K562 (cell line): ENCODE measurements around the gene RCE1. TPM values are rescaled to one million over a fixed set of nuclear protein-coding genes. Genes with fewer than 3 reads are reported as not detected.

ENCODE experiments used
- ATAC-seq: fragments of 200-7000 bp; cut with Tn5 transposase; 3 replicates; pipeline ENCODE4 v1.9.1; 2020; ENCODE audit warnings: moderate library complexity
- BruUV-seq: library from RNA; stranded (reverse); fragments of 400-500 nt; replicated peaks from 2 replicates; lab custom pipeline; 2021; lab: Mats Ljungman, UMichigan
- CTCF ChIA-PET: fragments of 300-600 bp; formaldehyde crosslinking; extraction: SDS; loops from one replicate; lab custom pipeline; 2021; ENCODE audit warnings: low intra/inter-chr PET ratio; lab: Yijun Ruan, JAX
- POLR2A ChIA-PET: fragments of 300-600, 350-650 bp; sonication (Branson Sonifier 250); formaldehyde crosslinking; extraction: SDS; loops from one replicate; lab custom pipeline; 2021; ENCODE audit warnings: antibody characterized with exemption, inconsistent platforms; lab: Yijun Ruan, JAX
- DNase-seq, 4 experiments: peaks; one replicate each; pipeline versions ENCODE4 v3.0.0 to v3.0.0-alpha.2; 2011 to 2018; ENCODE audit warnings: low spot score in 3 of 4, mixed read lengths in 3 of 4; ENCODE audit errors: extremely low read depth in 1 of 4
- FAIRE-seq: peaks from 2 replicates; lab custom pipeline; 2011; peaks lifted over from hg19 to GRCh38; lab: Jason Lieb, UNC
- H2AFZ ChIP-seq: 2 replicates; pipeline ENCODE4 v1.6.0; 2011; ENCODE audit warnings: low read depth, low read length, control low read depth, inconsistent platforms
- H3K27ac ChIP-seq: fragments of 200-600 bp; 3 replicates; pipeline ENCODE4 v1.8.0; 2011; ENCODE audit warnings: low read depth, mild to moderate bottlenecking, control low read depth, inconsistent platforms, low read length, moderate library complexity, mixed read lengths; ENCODE audit errors: extremely low read depth
- H3K27me3 ChIP-seq, 2 experiments: fragments of 300-600 bp in 1 of 2; 2 replicates in 1 of 2; 3 replicates in 1 of 2; pipeline versions ENCODE4 v1.6.0 to v1.8.0; 2011; ENCODE audit warnings: inconsistent platforms in 2 of 2, low read length in 2 of 2, mild to moderate bottlenecking in 1 of 2, mixed read lengths in 1 of 2, moderate library complexity in 1 of 2; ENCODE audit not compliant: control insufficient read depth in 2 of 2, insufficient read depth in 2 of 2
- H3K36me3 ChIP-seq: fragments of 300-600 bp; 3 replicates; pipeline ENCODE4 v1.8.0; 2011; ENCODE audit warnings: mild to moderate bottlenecking, low read length, inconsistent platforms; ENCODE audit not compliant: control insufficient read depth, insufficient read depth
- H3K4me1 ChIP-seq, 2 experiments: fragments of 200-600 bp in 1 of 2; replicated peaks in 1 of 2; 2 replicates in 1 of 2; 3 replicates in 1 of 2; pipeline versions ENCODE4 v1.5.1 to v1.8.0; 2011; ENCODE audit warnings: inconsistent platforms in 2 of 2, low read length in 2 of 2, mild to moderate bottlenecking in 1 of 2, mixed read lengths in 1 of 2, moderate library complexity in 1 of 2; ENCODE audit not compliant: control insufficient read depth in 2 of 2, insufficient read depth in 2 of 2
- H3K4me2 ChIP-seq: 2 replicates; pipeline ENCODE4 v1.6.1; 2011; ENCODE audit warnings: low read length, control low read depth, inconsistent platforms, mixed read lengths; ENCODE audit not compliant: insufficient read depth
- H3K4me3 ChIP-seq: fragments of 200-600 bp; sonication (generic), shearing (Covaris generic); 2 replicates; pipeline ENCODE4 v1.5.1; 2016; ENCODE audit warnings: control low read depth, inconsistent platforms
- H3K79me2 ChIP-seq: fragments of 200-600 bp; 3 replicates; pipeline ENCODE4 v1.8.0; 2011; ENCODE audit warnings: low read length, inconsistent platforms; ENCODE audit not compliant: control insufficient read depth, insufficient read depth
- H3K9ac ChIP-seq, 2 experiments: 2 replicates each; pipeline versions ENCODE4 v1.6.0 to v1.6.1; 2011; ENCODE audit warnings: low read depth in 2 of 2, low read length in 2 of 2, control low read depth in 1 of 2, inconsistent platforms in 1 of 2, mild to moderate bottlenecking in 1 of 2, mixed read lengths in 1 of 2; ENCODE audit not compliant: insufficient read depth in 1 of 2
- H3K9me1 ChIP-seq: one replicate; pipeline ENCODE4 v1.6.0; 2011; ENCODE audit warnings: inconsistent platforms, mild to moderate bottlenecking, low read length, moderate library complexity; ENCODE audit not compliant: control insufficient read depth, insufficient read depth
- H3K9me3 ChIP-seq: replicated peaks from 2 replicates; pipeline ENCODE4 v1.5.1; 2011; ENCODE audit warnings: low read depth, low read length, inconsistent platforms; ENCODE audit not compliant: control insufficient read depth, insufficient read depth
- H4K20me1 ChIP-seq: replicated peaks from 2 replicates; pipeline ENCODE4 v1.6.1; 2011; ENCODE audit warnings: low read length, inconsistent platforms, mixed read lengths; ENCODE audit not compliant: control insufficient read depth, insufficient read depth
- ARID1B ChIP-seq: fragments of 450-650 bp; IDR thresholded peaks from 2 replicates; pipeline ENCODE4 v1.6.1; 2016; ENCODE audit warnings: antibody characterized with exemption, mild to moderate bottlenecking, inconsistent platforms
- CBFA2T3 ChIP-seq: fragments of 450-650 bp; IDR thresholded peaks from 2 replicates; pipeline ENCODE4 v1.6.1; 2017
- DDX20 ChIP-seq: fragments of 450-650 bp; IDR thresholded peaks from 2 replicates; pipeline ENCODE4 v1.6.1; 2016; ENCODE audit warnings: missing genetic modification characterization, low read depth, mild to moderate bottlenecking, missing compliant biosample characterization, moderate library complexity
- FOXK1 ChIP-seq: sonication (generic); formaldehyde crosslinking; IDR thresholded peaks from 2 replicates; pipeline ENCODE4 v1.8.0; 2022; ENCODE audit warnings: missing genetic modification reagents, mild to moderate bottlenecking, borderline replicate concordance
- GABPA ChIP-seq: fragments of 200-800 bp; sonication (Bioruptor generic); conservative IDR thresholded peaks from 2 replicates; pipeline ENCODE4 v1.6.1; 2016; ENCODE audit warnings: low read depth, missing genetic modification characterization, missing compliant biosample characterization
- GTF3C2 ChIP-seq: IDR thresholded peaks from 3 replicates; pipeline ENCODE4 v1.6.1; 2011; ENCODE audit warnings: borderline replicate concordance, mild to moderate bottlenecking, moderate library complexity; ENCODE audit not compliant: insufficient read length; ENCODE audit errors: extremely low read depth
- RFX7 ChIP-seq: fragments of 250-450 bp; sonication (Bioruptor Pico); IDR thresholded peaks from 2 replicates; pipeline ENCODE4 v1.5.1; 2021; ENCODE audit warnings: mild to moderate bottlenecking
- SRF ChIP-seq, 2 experiments: fragments of 250-450, 450-650 bp in 1 of 2; sonication (Bioruptor Pico) in 1 of 2; sonication (generic) in 1 of 2; formaldehyde crosslinking; IDR thresholded peaks; 2 replicates each; pipeline versions ENCODE4 v1.5.0 to v1.5.1; 2020 to 2022; ENCODE audit warnings: mild to moderate bottlenecking in 1 of 2, missing genetic modification reagents in 1 of 2
- TAL1 ChIP-seq: fragments of 450-650 bp; IDR thresholded peaks from 2 replicates; pipeline ENCODE4 v1.6.1; 2016; ENCODE audit warnings: mild to moderate bottlenecking
- ZFX ChIP-seq: sonication (generic); formaldehyde crosslinking; IDR thresholded peaks from 2 replicates; pipeline ENCODE4 v1.8.0; 2022; ENCODE audit warnings: mild to moderate bottlenecking, missing genetic modification reagents, moderate library complexity
- ZNF143 ChIP-seq: sonication (generic); formaldehyde crosslinking; IDR thresholded peaks from 2 replicates; pipeline ENCODE4 v1.9.0; 2022; ENCODE audit warnings: mild to moderate bottlenecking, missing genetic modification reagents
- ZNF280B ChIP-seq: fragments of 250-450 bp; sonication (Bioruptor Pico); IDR thresholded peaks from 2 replicates; pipeline ENCODE4 v1.5.1; 2021; ENCODE audit warnings: mild to moderate bottlenecking
- ZNF79 ChIP-seq: fragments of 250-450 bp; sonication (Bioruptor Pico); IDR thresholded peaks from 2 replicates; pipeline ENCODE4 v1.4.0; 2020; ENCODE audit warnings: low read depth, mild to moderate bottlenecking, moderate library complexity
- WGBS: fragments of 100-300 bp; shearing (Covaris generic); methylation state at CpG from one replicate; pipeline ENCODE4 v1.1.6; 2016; ENCODE audit warnings: low coverage, mixed read lengths; ENCODE audit not compliant: insufficient coverage; ENCODE audit errors: missing lambda C conversion rate; 5-methylcytosine and 5-hydroxymethylcytosine counted together
- in situ Hi-C: fragments of 300-500 bp; cut with MboI; formaldehyde crosslinking; loops from 4 replicates; pipeline ENCODE4 v1.15.0; 2018; ENCODE audit warnings: inconsistent platforms, mixed read lengths
- intact Hi-C: fragments of 100-400 bp; cut with micrococcal nuclease; formaldehyde crosslinking; loops from 2 replicates; pipeline ENCODE4 v1.14.2; 2022
- polyA plus RNA-seq, 8 experiments: library from polyadenylated mRNA; depleted of rRNA in 4 of 8; stranded (reverse) in 5 of 8; unstranded in 3 of 8; fragments of >200 nt; fragmentation: Nextera tagmentation in 2 of 8; fragmentation: Illumina TruSeq in 1 of 8; extraction: Ambion mirVana in 2 of 8; extraction: Trizol in 1 of 8; gene quantifications; 2 replicates each; pipeline versions ENCODE4 v1.2.1 to v1.2.3, GENCODE V29; 2011 to 2014; ENCODE audit warnings: inconsistent platforms in 1 of 8, missing spikeins in 1 of 8
- total RNA-seq, 7 experiments: library from RNA; depleted of rRNA in 6 of 7; stranded (reverse); fragments of >200 nt in 6 of 7; fragmentation: Illumina TruSeq in 2 of 7; extraction: Trizol in 2 of 7; gene quantifications; 2 replicates each; pipeline versions ENCODE4 v1.2.1 to v1.2.3, GENCODE V29; 2011 to 2021; ENCODE audit warnings: low replicate concordance in 1 of 7

Gene RCE1
- total and polyA plus RNA-seq, 9 of the 15 experiments (the other 6 are each of a cell fraction or from before 2014, with no cell fraction given) = 0.75 to 41.5 (median 15.1) TPM

- ChIA-PET POLR2A (interaction anchor here (0.7 to 5.5 kb wide), 6 partner anchors 9 to 543 kb away, joined by 3 to 58 read pairs (median 5); partner anchors contain the start of gene RCE1), CTCF (no interaction called here)
- WGBS = 7% methylated on average over 24 of the region's 51 CpGs
- H4K20me1 ChIP-seq = no peaks in the 10 kb centered on the region
- no peaks in the 10 kb centered on the region for H3K27me3 ChIP-seq
- FAIRE-seq (peak; percentile 83), DNase-seq (peak; percentile 97 to 98 (median 98)), ATAC-seq (peak; percentile 95)
- no peaks in the 10 kb centered on the region for H3K9me1 ChIP-seq
- BruUV-seq = TSS peak; percentile 95
- intact Hi-C loops (no loop called here), in situ Hi-C loops (no loop called here)
- H3K36me3 ChIP-seq = peaks cover 34% of the 10 kb centered on the region; the same call in 2 of the 3 replicates
- H3K4me1 ChIP-seq = peaks cover 11 to 95% of the 10 kb centered on the region in 2 experiments; a peak in 4 of 5 replicates
- peak overlapping the region; percentile 68 for H3K4me3 ChIP-seq
- peak overlapping the region; percentile 98 for H3K27ac ChIP-seq
- H3K4me2 ChIP-seq = peak overlapping the region; percentile 96
- peak overlapping the region; percentile 96 to 99 for H3K9ac ChIP-seq
- H2AFZ ChIP-seq = peak overlapping the region; percentile 92
- peaks cover 25% of the 10 kb centered on the region for H3K79me2 ChIP-seq
- H3K9me3 ChIP-seq = no peaks in the 10 kb centered on the region
- no peak for TF ChIP-seq ARID1B
- no peak for TF ChIP-seq ZNF79 (CRISPR knock-in tag)
- TF ChIP-seq RFX7 (CRISPR knock-in tag) = no peak
- peak in 1 of 2 experiments; percentile 10; a peak in 1 of 4 replicates for TF ChIP-seq SRF (CRISPR knock-in tag; IDR thresholded peaks at IDR 0.05)
- TF ChIP-seq ZNF143 (CRISPR knock-in tag) = no peak
- TF ChIP-seq TAL1 = no peak
- TF ChIP-seq FOXK1 (CRISPR knock-in tag) = no peak
- no peak for TF ChIP-seq ZNF280B (CRISPR knock-in tag)
- no peak for TF ChIP-seq DDX20 (tag)
- TF ChIP-seq ZFX = peak; percentile 87
- TF ChIP-seq CBFA2T3 = no peak
- TF ChIP-seq GTF3C2 = no peak
- peak; percentile 73 for TF ChIP-seq GABPA (tag)
Observed at GRCh38 chr11:66855574-66856495, 12.6 kb downstream of the RCE1 start.
